Mononuclear cell (primary cell): Measurements from ENCODE around the gene ALK. TPM values are rescaled to one million over a fixed set of nuclear protein-coding genes. Genes with fewer than 3 reads are reported as not detected.

Source experiments
- H3K27me3 ChIP-seq: 2 replicates; pipeline ENCODE4 v1.6.0; 2011; ENCODE audit warnings: low read length, control low read depth; ENCODE audit not compliant: insufficient read depth
- H3K4me1 ChIP-seq: 2 replicates; pipeline ENCODE4 v1.5.1; 2011; ENCODE audit warnings: mild to moderate bottlenecking, low read length, control low read depth; ENCODE audit not compliant: insufficient read depth
- H3K4me3 ChIP-seq: 2 replicates; pipeline ENCODE4 v1.5.1; 2011; ENCODE audit warnings: mild to moderate bottlenecking, low read length, moderate library complexity
- H3K9me3 ChIP-seq: 2 replicates; pipeline ENCODE4 v1.5.1; 2011; ENCODE audit warnings: low read depth, mild to moderate bottlenecking, control low read depth, low read length
- total RNA-seq: library from RNA; depleted of rRNA; stranded (reverse); fragments of >200 nt; gene quantifications from one replicate; pipeline ENCODE4 v1.2.3, GENCODE V29; 2012

Gene ALK
- total RNA-seq, 1 donor = not detected

- no peaks in the 10 kb centered on the region for H3K27me3 ChIP-seq
- H3K4me3 ChIP-seq = no peak overlapping the region
- no peaks in the 10 kb centered on the region for H3K9me3 ChIP-seq
- no peaks in the 10 kb centered on the region for H3K4me1 ChIP-seq
Observed at GRCh38 chr2:29638641-29639040, 282.7 kb downstream of the ALK start.

GRCh38 chr2:29634916-29635315 is 286.5 kb downstream of the ALK start:
- Histone ChIP-seq H3K4me3 (no peak overlapping the region), H3K9me3 (no peaks in the 10 kb centered on the region)

GRCh38 chr2:29632018-29632417 is 289.4 kb downstream of the ALK start:
- Histone ChIP-seq H3K4me3 (no peak overlapping the region), H3K27me3 (no peaks in the 10 kb centered on the region), H3K9me3 (no peaks in the 10 kb centered on the region), H3K4me1 (no peaks in the 10 kb centered on the region)

More at GRCh38 chr2:29634916-29635315, 286.5 kb downstream of the ALK start:
- Histone ChIP-seq H3K27me3 (no peaks in the 10 kb centered on the region), H3K4me1 (no peaks in the 10 kb centered on the region)

GRCh38 chr2:29629495-29629894 is 291.9 kb downstream of the ALK start:
- Histone ChIP-seq H3K9me3 (no peaks in the 10 kb centered on the region), H3K27me3 (no peaks in the 10 kb centered on the region), H3K4me1 (no peaks in the 10 kb centered on the region), H3K4me3 (no peak overlapping the region)

- Histone ChIP-seq H3K4me1 (no peaks in the 10 kb centered on the region), H3K9me3 (no peaks in the 10 kb centered on the region), H3K27me3 (no peaks in the 10 kb centered on the region), H3K4me3 (no peak overlapping the region)
Observed at GRCh38 chr2:29628862-29629261, 292.5 kb downstream of the ALK start.

- no peak overlapping the region for H3K4me3 ChIP-seq
- no peaks in the 10 kb centered on the region for H3K4me1 ChIP-seq
- H3K9me3 ChIP-seq = no peaks in the 10 kb centered on the region
- no peaks in the 10 kb centered on the region for H3K27me3 ChIP-seq
Observed at GRCh38 chr2:29628108-29628745, 293.2 kb downstream of the ALK start.

GRCh38 chr2:29627279-29627711 is 294.1 kb downstream of the ALK start:
- Histone ChIP-seq H3K9me3 (no peaks in the 10 kb centered on the region), H3K4me1 (no peaks in the 10 kb centered on the region), H3K27me3 (no peaks in the 10 kb centered on the region), H3K4me3 (no peak overlapping the region)

- no peaks in the 10 kb centered on the region for H3K9me3 ChIP-seq
- H3K4me1 ChIP-seq = no peaks in the 10 kb centered on the region
- H3K27me3 ChIP-seq = no peaks in the 10 kb centered on the region
- no peak overlapping the region for H3K4me3 ChIP-seq
Observed at GRCh38 chr2:29620890-29621289, 300.5 kb downstream of the ALK start.

GRCh38 chr2:29619689-29620088 is 301.7 kb downstream of the ALK start:
- Histone ChIP-seq H3K4me1 (no peaks in the 10 kb centered on the region), H3K4me3 (no peak overlapping the region), H3K27me3 (no peaks in the 10 kb centered on the region), H3K9me3 (no peaks in the 10 kb centered on the region)

GRCh38 chr2:29618024-29618423 is 303.4 kb downstream of the ALK start:
- no peaks in the 10 kb centered on the region for H3K4me1 ChIP-seq
- no peaks in the 10 kb centered on the region for H3K27me3 ChIP-seq
- no peaks in the 10 kb centered on the region for H3K9me3 ChIP-seq
- no peak overlapping the region for H3K4me3 ChIP-seq

GRCh38 chr2:29617351-29617750 is 304.0 kb downstream of the ALK start:
- Histone ChIP-seq H3K27me3 (no peaks in the 10 kb centered on the region), H3K9me3 (no peaks in the 10 kb centered on the region), H3K4me3 (no peak overlapping the region), H3K4me1 (no peaks in the 10 kb centered on the region)

- Histone ChIP-seq H3K27me3 (no peaks in the 10 kb centered on the region), H3K4me3 (no peak overlapping the region), H3K9me3 (no peaks in the 10 kb centered on the region), H3K4me1 (no peaks in the 10 kb centered on the region)
Observed at GRCh38 chr2:29616569-29616968, 304.8 kb downstream of the ALK start.

GRCh38 chr2:29615841-29616240 is 305.5 kb downstream of the ALK start:
- H3K4me1 ChIP-seq = no peaks in the 10 kb centered on the region
- H3K27me3 ChIP-seq = no peaks in the 10 kb centered on the region
- H3K4me3 ChIP-seq = no peak overlapping the region
- H3K9me3 ChIP-seq = no peaks in the 10 kb centered on the region

GRCh38 chr2:29615183-29615582 is 306.2 kb downstream of the ALK start:
- H3K9me3 ChIP-seq = no peaks in the 10 kb centered on the region
- no peak overlapping the region for H3K4me3 ChIP-seq
- no peaks in the 10 kb centered on the region for H3K4me1 ChIP-seq
- H3K27me3 ChIP-seq = no peaks in the 10 kb centered on the region

GRCh38 chr2:29614295-29614830 is 307.0 kb downstream of the ALK start:
- H3K4me3 ChIP-seq = no peak overlapping the region
- no peaks in the 10 kb centered on the region for H3K9me3 ChIP-seq
- H3K4me1 ChIP-seq = no peaks in the 10 kb centered on the region
- H3K27me3 ChIP-seq = no peaks in the 10 kb centered on the region

GRCh38 chr2:29613792-29614266 is 307.6 kb downstream of the ALK start:
- Histone ChIP-seq H3K4me1 (no peaks in the 10 kb centered on the region), H3K27me3 (no peaks in the 10 kb centered on the region), H3K4me3 (no peak overlapping the region), H3K9me3 (no peaks in the 10 kb centered on the region)
